ENCODE results near the gene MYOT.

GRCh38 chr5:137902408-137903133 is 34.9 kb downstream of the MYOT start:
- TF ChIP-seq CTCF (IDR thresholded peaks at IDR 0.05) (no peak), POLR2A (IDR thresholded peaks at IDR 0.05) (no peak)

Data from thyroid gland (tissue), 4 donors.